Sciatic nerve (tissue), 2 donors: ENCODE data around the gene CDC42EP4. TPM values are rescaled to one million over a fixed set of nuclear protein-coding genes. Genes with fewer than 3 reads are reported as not detected.
A peak's percentile ranks its signal among the peaks of the same experiment; 100 is the strongest.
"Not testable (repeated sequence)": the region's sequence is repeated elsewhere in the genome, so short reads cannot be mapped to it uniquely, and the experiment has no call there.

Experiments used
- ATAC-seq: fragments of 200-7000 bp; cut with Tn5 transposase; one replicate; pipeline ENCODE4 v1.9.1; 2020; ENCODE audit warnings: mild to moderate bottlenecking, moderate library complexity
- DNase-seq: peaks from one replicate; pipeline ENCODE4 v3.0.0-alpha.2; 2020; ENCODE audit warnings: low spot score
- intact Hi-C: fragments of 100-400 bp; cut with DNase I; formaldehyde crosslinking; loops from one replicate; pipeline ENCODE4 v1.14.2; 2022
- total RNA-seq: library from RNA; stranded (reverse); fragmentation: NEBNext Ultra II Directional; extraction: Animal tissue kit (Norgen Biotek cat#: 25700); gene quantifications from one replicate; pipeline ENCODE4 v1.2.1, GENCODE V29; 2021
- donor health status: DM: no; HTN: no; CAD: no.
- donor health status: DM: no; HTN: no; CAD: no.

CDC42EP4 gene
- total RNA-seq, 1 donor from 2014 or later: 98.8 TPM

GRCh38 chr17:73268582-73269328 lies 43.0 kb downstream of the CDC42EP4 start:
- intact Hi-C loops: loop anchor here (2.0 kb wide), 1 partner anchor 18 kb away; no protein-coding TSS in a partner anchor
- ATAC-seq (no peak), DNase-seq (no peak)

- ATAC-seq (peak; percentile 86), DNase-seq (no peak)
- intact Hi-C loops: loop anchor here (2.0 kb wide), 1 partner anchor 19 kb away; no protein-coding TSS in a partner anchor
These were observed 43.9 kb downstream of the CDC42EP4 start for GRCh38 chr17:73267648-73268537.

- intact Hi-C loops: no loop called here
- ATAC-seq (no peak), DNase-seq (no peak)
These were observed 45.0 kb downstream of the CDC42EP4 start for GRCh38 chr17:73266796-73267195.

GRCh38 chr17:73265646-73266640 lies 45.9 kb downstream of the CDC42EP4 start:
- ATAC-seq (no peak), DNase-seq (no peak)
- intact Hi-C loops: no loop called here

- intact Hi-C loops, ATAC-seq, DNase-seq: not testable (repeated sequence)
These were observed 47.4 kb downstream of the CDC42EP4 start for GRCh38 chr17:73264448-73264847.

GRCh38 chr17:73262676-73263642 lies 48.8 kb downstream of the CDC42EP4 start:
- intact Hi-C loops: no loop called here
- ATAC-seq (peak; percentile 11), DNase-seq (no peak)

GRCh38 chr17:73261952-73262675 lies 49.7 kb downstream of the CDC42EP4 start:
- no peak for DNase-seq
- peak; percentile 70 for ATAC-seq
- intact Hi-C loops: no loop called here

GRCh38 chr17:73261617-73261951 lies 50.2 kb downstream of the CDC42EP4 start, which contains the start of gene CPSF4L:
TSS of gene CPSF4L (minus strand) at chr17:73261880. CDS start at chr17:73261818, 62 bp downstream.
- intact Hi-C loops: no loop called here
- no peak for DNase-seq

GRCh38 chr17:73257516-73257915 lies 54.3 kb downstream of the CDC42EP4 start:
- DNase-seq (no peak), ATAC-seq (no peak)
- intact Hi-C loops: no loop called here

More at GRCh38 chr17:73261617-73261951, 50.2 kb downstream of the CDC42EP4 start, which contains the start of gene CPSF4L:
- ATAC-seq: no peak

- intact Hi-C loops: no loop called here
- ATAC-seq (no peak), DNase-seq (no peak)
These were observed 55.6 kb downstream of the CDC42EP4 start for GRCh38 chr17:73256220-73256619.

- ATAC-seq (peak; percentile 81), DNase-seq (peak; percentile 78)
- intact Hi-C loops: loop anchor here (2.0 kb wide), 1 partner anchor 113 kb away; no protein-coding TSS in a partner anchor
These were observed 56.1 kb downstream of the CDC42EP4 start for GRCh38 chr17:73255671-73256181.

GRCh38 chr17:73251871-73252270 lies 59.9 kb downstream of the CDC42EP4 start:
- peak; percentile 21 for DNase-seq
- ATAC-seq: no peak
- intact Hi-C loops: loop anchor here (5.0 kb wide), 1 partner anchor 1615 kb away; no protein-coding TSS in a partner anchor

GRCh38 chr17:73250851-73251640 lies 60.8 kb downstream of the CDC42EP4 start:
- intact Hi-C loops: loop anchor here (5.0 kb wide), 1 partner anchor 1616 kb away; no protein-coding TSS in a partner anchor
- no peak for ATAC-seq
- DNase-seq: peak; percentile 34

- no peak for ATAC-seq
- DNase-seq: no peak
- intact Hi-C loops: loop anchor here (5.0 kb wide), 1 partner anchor 1618 kb away; no protein-coding TSS in a partner anchor
These were observed 62.1 kb downstream of the CDC42EP4 start for GRCh38 chr17:73249700-73250099.

- DNase-seq (no peak), ATAC-seq (no peak)
- intact Hi-C loops: no loop called here
These were observed 63.3 kb downstream of the CDC42EP4 start for GRCh38 chr17:73248532-73248931.

GRCh38 chr17:73247726-73248125 lies 64.1 kb downstream of the CDC42EP4 start:
- DNase-seq: no peak
- no peak for ATAC-seq
- intact Hi-C loops: no loop called here
